Measurements from ENCODE around the gene PLK5.
"Not testable (repeated sequence)": the region's sequence is repeated elsewhere in the genome, so short reads cannot be mapped to it uniquely, and the experiment has no call there.

Gene PLK5

DNA sequence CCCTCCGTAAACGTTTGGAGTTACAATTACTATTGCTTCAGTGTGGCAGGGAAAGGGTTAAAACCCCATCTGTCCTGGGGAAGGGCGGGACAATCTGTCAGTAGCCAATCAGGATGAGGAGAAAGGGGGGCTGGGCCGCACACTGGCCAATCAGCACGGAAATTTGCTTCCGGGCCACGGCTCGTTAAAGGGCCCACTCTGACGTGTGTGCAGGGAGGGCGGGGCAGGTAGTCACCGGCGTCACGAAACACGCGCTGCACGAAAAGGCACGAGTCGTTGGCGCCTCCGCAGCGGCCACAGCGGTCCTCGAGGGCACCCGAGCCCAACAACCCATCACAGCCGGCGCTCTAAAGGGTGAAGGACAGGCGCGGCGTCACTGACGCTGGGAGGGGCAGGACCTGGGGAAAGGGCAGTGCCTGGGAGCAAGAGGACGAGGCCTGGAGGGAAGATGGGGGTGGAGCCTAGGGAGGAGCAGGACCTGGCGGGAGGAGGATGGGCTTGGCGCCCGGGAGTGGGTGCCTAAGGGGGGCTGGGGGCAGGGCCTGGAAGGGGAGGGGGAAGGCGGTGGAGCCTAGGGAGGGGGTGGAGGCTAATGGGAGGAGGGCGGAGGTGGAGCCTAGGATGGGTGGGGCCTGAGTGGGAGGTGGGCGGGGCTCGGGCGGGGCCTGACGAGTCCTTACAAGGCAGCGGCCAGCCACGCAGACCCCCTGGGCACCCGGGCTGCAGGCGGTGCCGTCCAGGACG is 15.9 kb upstream of the PLK5 start:
- peak; percentile 99 for DNase-seq (ENCODE audit: low spot score)

GRCh38 chr19:1508507-1508856 is 15.4 kb upstream of the PLK5 start:
- DNase-seq (ENCODE audit: low spot score) = no peak

GRCh38 chr19:1509602-1510441 is 14.1 kb upstream of the PLK5 start:
- no peak for DNase-seq (ENCODE audit: low spot score)

GRCh38 chr19:1510442-1510806 is 13.5 kb upstream of the PLK5 start:
- DNase-seq (ENCODE audit: low spot score) = no peak

DNA sequence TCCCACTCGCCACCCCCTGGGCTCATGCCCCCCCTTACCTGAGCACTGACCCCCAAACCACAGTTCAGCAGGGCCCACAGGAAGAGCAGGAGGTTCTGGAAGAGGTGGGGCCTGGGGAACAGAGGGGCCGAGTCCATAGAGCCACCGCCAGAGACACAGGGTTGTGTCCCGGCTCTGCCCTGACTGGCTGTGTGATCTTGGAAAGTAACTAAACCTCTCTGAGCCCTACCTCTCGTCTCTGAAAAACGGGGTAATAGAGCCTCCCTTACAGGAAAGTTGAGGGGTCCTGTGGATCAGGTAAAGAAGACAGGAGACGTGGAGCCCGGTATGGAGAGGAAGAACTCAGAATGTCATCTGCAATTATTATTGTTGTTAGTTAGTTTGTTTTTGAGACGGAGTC is 13.1 kb upstream of the PLK5 start:
- DNase-seq (ENCODE audit: low spot score) = no peak

GRCh38 chr19:1511318-1512317 is 12.3 kb upstream of the PLK5 start:
- no peak for DNase-seq (ENCODE audit: low spot score)

DNA sequence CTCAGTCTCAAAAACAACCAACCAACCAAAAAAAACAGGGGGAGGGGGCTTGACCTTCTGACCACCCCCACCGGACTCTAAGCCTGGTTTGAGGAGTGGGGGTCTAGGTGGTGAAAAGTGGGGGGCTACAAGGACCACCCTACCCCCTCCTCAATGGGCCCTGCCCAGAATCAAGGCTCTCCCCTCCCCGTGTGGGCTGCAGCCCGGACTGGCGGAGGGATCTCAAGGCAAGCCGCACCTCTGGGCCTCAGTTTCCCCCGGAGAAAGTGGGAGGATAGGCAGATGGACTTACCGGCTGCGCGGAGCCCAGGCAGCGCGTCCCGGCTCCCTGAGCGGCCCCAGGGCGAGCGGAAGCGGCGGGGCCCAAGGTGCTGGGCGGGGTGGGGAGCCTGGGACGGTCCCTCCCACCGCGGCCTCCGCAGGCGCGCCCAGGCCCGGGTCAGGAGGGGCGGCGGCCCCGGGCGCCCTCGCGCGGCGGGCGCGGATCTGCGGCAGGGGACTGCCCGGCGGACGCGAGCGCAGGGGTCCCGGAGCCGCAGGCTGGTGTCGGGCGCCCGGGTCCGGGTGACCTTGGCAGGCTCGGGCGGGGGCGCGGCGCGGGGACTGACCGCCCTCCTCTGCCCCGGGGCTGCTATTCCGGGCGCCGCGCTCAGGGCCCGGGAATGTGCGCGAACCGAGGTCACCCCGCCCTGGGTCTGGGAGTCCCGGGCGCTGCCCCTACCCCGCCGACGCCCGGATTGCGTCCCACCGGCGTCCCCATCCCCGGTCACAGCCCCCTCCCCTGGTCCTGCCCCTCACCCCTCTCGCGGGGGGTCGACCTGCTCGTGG is 11.0 kb upstream of the PLK5 start, which contains the start of gene ADAMTSL5:
Gene ADAMTSL5, minus strand, starts transcription at position 349 of the 828 bp plus-strand sequence. CDS start 2,076 bp downstream, outside the sequence.
- DNase-seq (ENCODE audit: low spot score) = peak; percentile 53

DNA sequence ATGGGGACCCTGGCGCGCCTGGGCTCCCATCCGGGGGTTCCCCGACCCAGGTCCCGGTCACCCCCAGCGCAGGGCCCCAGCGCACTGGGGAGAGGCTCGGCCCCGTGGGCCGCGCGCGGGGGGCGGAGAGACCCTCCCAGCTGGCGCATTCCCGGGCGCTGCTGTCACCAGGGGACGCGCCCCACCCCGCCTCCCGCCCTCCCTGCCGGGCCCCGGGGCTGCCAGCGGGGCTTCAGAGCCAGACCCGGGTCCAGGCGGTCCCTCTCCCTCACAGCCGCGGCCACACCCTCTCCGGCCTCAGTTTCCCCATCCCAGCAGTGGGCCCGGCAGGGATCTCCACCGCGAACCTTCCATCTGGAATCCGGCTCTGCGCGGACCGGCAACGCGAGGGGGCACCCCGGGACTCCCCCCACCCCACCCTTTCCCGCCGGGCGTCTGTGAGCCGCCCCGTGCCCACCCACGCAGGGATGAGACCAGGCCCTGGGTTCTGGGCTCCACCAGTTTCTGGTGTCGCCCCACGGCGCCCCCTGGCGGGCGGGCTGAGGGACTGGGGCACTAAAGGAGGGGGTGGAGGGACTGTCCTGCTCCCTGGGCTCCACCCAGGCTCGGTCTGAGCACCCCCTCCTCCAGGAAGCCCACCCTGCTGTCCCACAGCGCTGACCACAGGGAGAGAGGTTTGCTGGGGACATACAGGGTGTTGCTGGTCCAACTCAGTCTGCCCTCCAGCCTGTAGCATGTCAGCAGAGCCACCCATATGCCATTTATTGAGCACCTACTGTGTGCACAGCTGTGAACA is 10.2 kb upstream of the PLK5 start:
- peak; percentile 64 for DNase-seq (ENCODE audit: low spot score)

DNA sequence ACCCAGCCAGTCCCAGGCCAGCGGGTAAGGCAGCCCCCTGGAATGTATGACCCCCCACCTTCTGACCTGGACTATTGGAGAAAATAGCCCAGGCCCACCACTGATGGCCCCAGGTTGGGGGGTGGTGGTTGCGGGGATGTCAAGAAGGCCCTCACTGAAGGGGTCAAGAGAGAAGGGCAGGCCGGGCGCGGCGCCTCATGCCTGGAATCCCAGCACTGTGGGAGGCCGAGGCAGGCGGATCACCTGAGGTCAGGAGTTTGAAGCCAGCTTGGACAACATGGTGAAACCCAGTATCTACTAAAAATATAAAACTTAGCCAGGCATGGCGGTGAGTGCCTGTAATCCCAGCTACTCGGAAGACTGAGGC is 9.6 kb upstream of the PLK5 start:
- no peak for DNase-seq (ENCODE audit: low spot score)

DNA sequence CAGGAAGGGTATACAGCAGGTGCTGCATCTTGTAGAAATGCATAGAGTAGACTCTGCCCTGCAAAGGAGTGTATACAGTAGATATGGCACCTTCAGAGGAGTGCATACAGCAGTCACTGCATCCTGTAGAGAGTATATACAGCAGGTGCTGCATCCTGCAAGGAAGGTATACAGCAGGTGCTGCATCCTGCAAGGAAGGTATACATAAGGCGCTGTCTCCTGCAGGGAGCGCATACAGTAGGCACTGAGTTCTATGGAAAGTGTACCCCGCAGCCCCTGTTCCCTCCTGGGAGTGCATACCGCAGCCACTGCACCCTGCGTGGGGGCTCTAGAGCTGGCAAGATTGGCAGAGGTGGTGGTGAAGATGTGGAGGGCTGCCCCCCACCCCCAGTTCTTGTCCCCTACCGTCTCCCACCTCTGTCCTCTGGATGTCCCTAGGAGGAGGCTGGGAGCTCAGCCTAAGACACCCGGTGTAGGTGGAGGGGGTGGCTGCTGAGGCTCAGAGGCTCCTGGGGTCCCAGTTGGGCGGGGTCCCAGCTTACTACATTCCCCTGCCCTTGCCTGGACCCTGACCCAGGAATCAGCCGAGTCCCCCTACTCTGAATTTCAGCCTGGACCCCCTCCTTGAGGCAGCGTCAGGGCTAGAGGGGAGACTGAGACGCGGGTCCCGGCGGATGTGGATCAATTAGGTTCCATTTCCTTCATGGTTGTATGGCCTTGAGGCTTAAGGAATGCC is 8.7 kb upstream of the PLK5 start:
- no peak for DNase-seq (ENCODE audit: low spot score)

GRCh38 chr19:1516395-1516753 is 7.5 kb upstream of the PLK5 start:
- no peak for DNase-seq (ENCODE audit: low spot score)

DNA sequence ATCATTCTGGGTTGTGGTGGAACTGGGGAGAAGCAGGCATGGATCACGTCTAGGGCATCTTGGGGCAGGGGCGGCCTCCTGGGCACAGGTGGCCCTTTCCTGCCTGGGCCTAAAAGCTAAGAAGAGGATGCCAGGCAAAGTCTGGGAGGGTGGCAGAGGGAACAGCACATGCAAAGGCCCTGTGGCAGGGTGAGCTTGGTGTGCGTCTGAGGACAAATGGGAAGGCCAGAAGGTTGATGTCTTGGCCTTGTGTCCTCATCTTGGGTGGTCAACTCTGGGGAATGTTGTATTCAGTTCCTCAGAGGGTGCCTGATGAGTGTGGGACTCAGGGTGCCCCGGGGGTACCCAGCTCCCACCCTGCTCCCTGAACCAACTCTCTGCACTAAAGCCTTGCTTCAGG is 5.4 kb upstream of the PLK5 start:
- DNase-seq (ENCODE audit: low spot score) = no peak

DNA sequence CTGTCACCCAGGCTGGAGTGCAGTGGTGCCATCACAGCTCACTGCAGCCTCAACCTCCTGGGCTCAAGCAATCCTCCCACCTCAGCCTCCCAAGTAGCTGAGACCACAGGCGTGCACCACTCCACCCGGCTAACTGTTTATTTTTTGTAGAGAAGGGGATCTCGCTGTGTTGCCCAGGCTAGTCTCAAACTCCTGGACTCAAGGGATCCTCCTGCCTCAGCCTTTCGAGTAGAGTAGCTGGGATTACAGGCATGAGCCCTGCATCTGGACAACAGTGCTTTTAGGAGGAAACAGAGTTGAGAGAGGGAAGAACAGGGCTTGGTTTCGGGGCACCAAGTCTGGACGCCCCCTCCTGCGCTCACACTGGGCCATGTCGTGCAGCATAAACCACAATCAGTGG is 4.1 kb upstream of the PLK5 start:
- not testable (repeated sequence) for DNase-seq (ENCODE audit: low spot score)

DNA sequence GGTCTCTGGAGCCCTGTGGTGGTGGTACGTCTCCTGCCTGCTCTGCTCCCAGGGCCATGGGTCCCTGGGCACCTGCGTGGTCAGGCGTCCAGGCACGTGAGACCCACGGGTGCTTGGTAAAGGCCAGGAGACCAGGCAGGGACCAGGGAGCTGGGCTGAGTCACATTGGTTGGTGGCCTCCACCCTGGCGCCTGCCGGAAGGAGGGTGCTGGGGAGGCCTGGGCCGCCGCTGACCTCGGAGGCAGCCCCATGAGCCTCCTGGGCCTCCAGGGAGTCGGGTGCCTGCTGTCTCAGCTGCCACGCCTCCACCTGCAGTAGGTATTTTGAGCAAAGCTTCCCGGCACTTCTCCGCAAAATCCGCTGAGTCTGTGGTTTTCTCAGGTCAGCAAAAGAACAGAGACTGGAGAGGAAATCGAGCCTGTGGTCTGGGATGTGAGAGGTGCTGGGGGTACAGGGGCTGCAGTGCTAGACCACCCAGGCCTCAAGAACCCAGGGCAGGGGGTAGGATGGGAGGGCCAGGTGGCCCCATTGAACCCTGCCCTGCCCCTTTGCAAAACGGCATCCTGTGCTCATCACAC is 3.6 kb upstream of the PLK5 start:
- no peak for DNase-seq (ENCODE audit: low spot score)

- no peak for DNase-seq (ENCODE audit: low spot score)
Observed at GRCh38 chr19:1521636-1522035, 2.2 kb upstream of the PLK5 start.

- DNase-seq (ENCODE audit: low spot score) = no peak
Observed at GRCh38 chr19:1522061-1522460, 1.8 kb upstream of the PLK5 start.

DNA sequence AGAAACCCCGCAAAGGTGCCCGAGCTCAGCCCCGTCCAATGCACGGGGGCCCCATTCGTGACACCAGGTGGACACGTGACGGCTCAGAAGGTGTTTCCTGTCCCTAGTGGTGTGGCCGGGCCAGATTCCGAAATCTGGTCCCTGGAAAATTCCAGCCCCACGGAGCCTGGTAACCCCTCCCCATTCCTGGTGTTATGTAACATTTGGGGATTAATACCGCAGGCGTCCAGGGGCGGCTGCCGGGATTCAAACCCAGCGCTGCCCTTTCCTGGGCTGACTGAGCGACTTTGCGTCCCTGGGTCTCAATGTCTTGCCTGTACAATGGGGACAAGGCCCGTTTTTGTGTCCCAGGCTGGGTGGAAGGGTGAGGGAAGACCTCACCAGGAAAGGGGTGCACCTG is 1.0 kb upstream of the PLK5 start:
- DNase-seq (ENCODE audit: low spot score) = no peak

DNA sequence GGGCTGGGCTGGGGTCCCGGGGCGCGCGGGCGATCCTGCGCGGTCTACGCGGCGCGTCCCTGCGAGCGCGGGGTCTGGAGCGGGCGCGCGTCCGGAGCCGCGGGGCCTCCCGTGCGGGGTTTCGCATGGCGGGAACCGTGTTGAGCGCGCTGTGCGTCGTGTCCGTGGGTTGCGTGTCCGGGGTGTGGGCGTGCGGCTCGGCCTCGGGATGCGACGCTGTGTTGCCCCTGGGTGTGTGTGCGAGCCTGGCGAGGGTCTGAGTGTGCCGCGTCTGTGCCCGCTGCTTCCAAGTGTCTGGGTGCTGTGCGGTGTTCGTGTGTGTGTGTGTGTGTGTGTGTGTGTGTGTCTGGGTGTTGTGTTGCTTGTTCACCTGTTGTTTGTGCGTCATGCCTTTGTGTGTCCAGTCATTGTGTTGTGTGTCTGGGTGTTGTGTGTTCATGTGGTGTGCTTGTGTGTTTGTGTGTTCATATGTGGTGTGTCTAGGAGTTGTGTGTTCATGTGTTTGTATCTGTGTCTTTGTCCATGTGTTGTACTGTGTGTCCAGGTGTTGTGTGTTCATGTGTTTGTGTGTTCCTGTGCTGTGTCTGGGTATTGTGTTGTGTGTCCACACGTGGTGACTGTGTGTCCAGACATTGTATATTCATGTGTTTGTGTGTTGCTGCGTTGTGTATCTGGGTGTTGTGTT is 552 bp downstream of the PLK5 start:
- DNase-seq (ENCODE audit: low spot score) = no peak

DNA sequence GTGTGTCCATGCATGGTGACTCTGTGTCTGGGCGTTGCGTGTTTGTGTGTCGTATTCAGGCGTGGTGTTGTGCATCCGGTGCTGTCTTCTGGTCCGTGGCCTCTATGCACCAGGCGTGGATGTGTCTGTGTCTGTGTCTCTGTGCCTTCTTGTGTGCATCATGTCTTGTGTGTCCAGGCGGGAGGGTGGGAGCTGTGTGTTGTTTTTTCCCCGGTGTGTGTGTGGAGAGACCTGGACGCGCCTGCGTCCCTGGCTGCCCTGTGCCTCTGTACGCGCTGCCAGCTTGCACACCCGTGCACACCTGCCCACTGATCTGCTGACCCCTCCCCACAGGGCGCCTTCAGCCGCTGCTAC is 1.1 kb downstream of the PLK5 start:
- no peak for DNase-seq (ENCODE audit: low spot score)

Measured in germinal center (tissue), 1 donor.